Measurements from ENCODE around the gene USP6NL. TPM values are rescaled to one million over a fixed set of nuclear protein-coding genes. Genes with fewer than 3 reads are reported as not detected.
A peak's percentile ranks its signal among the peaks of the same experiment; 100 is the strongest.

The USP6NL gene
- total RNA-seq, 4 donors from 2014 or later = 13.9 to 17.1 (median 15.8) TPM

- ATAC-seq (ENCODE audit: low FRiP score) (no peak), DNase-seq (ENCODE audit: low spot score) (no peak)
- no peak for TF ChIP-seq CTCF (IDR thresholded peaks at IDR 0.05)
These were observed 79.1 kb downstream of the USP6NL start for GRCh38 chr10:11532306-11532705.

- DNase-seq (ENCODE audit: low spot score) (no peak), ATAC-seq (ENCODE audit: low FRiP score) (no peak)
- no peak for TF ChIP-seq CTCF (IDR thresholded peaks at IDR 0.05)
These were observed 80.6 kb downstream of the USP6NL start for GRCh38 chr10:11530806-11531205.

- no peak for TF ChIP-seq CTCF (IDR thresholded peaks at IDR 0.05)
These were observed 82.1 kb downstream of the USP6NL start for GRCh38 chr10:11529276-11529903.

GRCh38 chr10:11528286-11528685 is 83.2 kb downstream of the USP6NL start:
- TF ChIP-seq CTCF (IDR thresholded peaks at IDR 0.05) = no peak
- DNase-seq (ENCODE audit: low spot score) (no peak), ATAC-seq (ENCODE audit: low FRiP score) (no peak)

More at GRCh38 chr10:11529276-11529903, 82.1 kb downstream of the USP6NL start:
- DNase-seq (ENCODE audit: low spot score) (no peak), ATAC-seq (ENCODE audit: low FRiP score) (no peak)

- TF ChIP-seq CTCF (IDR thresholded peaks at IDR 0.05) = no peak
- ATAC-seq (ENCODE audit: low FRiP score) (no peak), DNase-seq (ENCODE audit: low spot score) (no peak)
These were observed 83.7 kb downstream of the USP6NL start for GRCh38 chr10:11527691-11528255.

- no peak for DNase-seq (ENCODE audit: low spot score)
- no peak for TF ChIP-seq CTCF (IDR thresholded peaks at IDR 0.05)
- no peak for ATAC-seq (ENCODE audit: low FRiP score)
These were observed 84.4 kb downstream of the USP6NL start for GRCh38 chr10:11527068-11527467.

- ATAC-seq (ENCODE audit: low FRiP score) = peak; percentile 46
- DNase-seq (ENCODE audit: low spot score) = no peak
- TF ChIP-seq CTCF (IDR thresholded peaks at IDR 0.05) = no peak
These were observed 85.9 kb downstream of the USP6NL start for GRCh38 chr10:11525503-11525902.

Measured in omental fat pad (tissue), 4 donors.